H1 (cell line): ENCODE data around the gene FRY.

Experiments used
- CEBPB ChIP-seq: IDR thresholded peaks from 2 replicates; pipeline ENCODE4 v1.6.1; 2012; ENCODE audit warnings: low read depth, low read length
- CREB1 ChIP-seq: IDR thresholded peaks from 2 replicates; pipeline ENCODE4 v1.6.1; 2012; ENCODE audit warnings: inconsistent platforms
- CTCF ChIP-seq, 3 experiments: IDR thresholded peaks; 1 replicate in 2 of 3; 2 replicates in 1 of 3; pipeline versions ENCODE4 v1.5.1 to v1.6.1; 2011; ENCODE audit warnings: low read length in 3 of 3, mild to moderate bottlenecking in 3 of 3, inconsistent platforms in 2 of 3, low read depth in 1 of 3, moderate library complexity in 1 of 3; ENCODE audit not compliant: insufficient read depth in 1 of 3; ENCODE audit errors: control extremely low read depth in 1 of 3
- HDAC2 ChIP-seq, 2 experiments: fragments of 300-600 bp in 1 of 2; sonication (generic) in 1 of 2; IDR thresholded peaks; 2 replicates each; pipeline ENCODE4 v1.6.1; 2011 to 2012; ENCODE audit warnings: low read depth in 2 of 2, low read length in 2 of 2, mild to moderate bottlenecking in 2 of 2, moderate library complexity in 2 of 2, borderline replicate concordance in 1 of 2, inconsistent platforms in 1 of 2
- JUN ChIP-seq: IDR thresholded peaks from 2 replicates; pipeline ENCODE4 v1.6.1; 2011; ENCODE audit warnings: low read depth, mild to moderate bottlenecking, improper control_type of control experiment, low read length
- MAFK ChIP-seq: IDR thresholded peaks from 2 replicates; pipeline ENCODE4 v1.6.1; 2012; ENCODE audit warnings: low read depth, mild to moderate bottlenecking, improper control_type of control experiment, low read length
- MAX ChIP-seq: IDR thresholded peaks from 2 replicates; pipeline ENCODE4 v1.6.1; 2012; ENCODE audit warnings: inconsistent platforms
- POLR2A ChIP-seq, 2 experiments: IDR thresholded peaks; 1 replicate in 1 of 2; 2 replicates in 1 of 2; pipeline ENCODE4 v1.6.1; 2011; ENCODE audit warnings: low read depth in 2 of 2, low read length in 2 of 2, mild to moderate bottlenecking in 2 of 2; ENCODE audit errors: control extremely low read depth in 1 of 2
- POLR2AphosphoS5 ChIP-seq: IDR thresholded peaks from 2 replicates; pipeline ENCODE4 v1.6.1; 2011; ENCODE audit warnings: low read depth, low read length
- SAP30 ChIP-seq: fragments of 300-600 bp; sonication (generic); IDR thresholded peaks from 2 replicates; pipeline ENCODE4 v1.7.1; 2012; ENCODE audit warnings: low read length, moderate library complexity, mild to moderate bottlenecking, inconsistent platforms; ENCODE audit not compliant: insufficient read depth, insufficient replicate concordance
- SIN3A ChIP-seq, 2 experiments: IDR thresholded peaks in 1 of 2; conservative IDR thresholded peaks in 1 of 2; 2 replicates each; pipeline ENCODE4 v1.6.1; 2011 to 2012; ENCODE audit warnings: low read length in 2 of 2, improper control_type of control experiment in 1 of 2, low read depth in 1 of 2, mild to moderate bottlenecking in 1 of 2
- SP1 ChIP-seq: IDR thresholded peaks from 2 replicates; pipeline ENCODE4 v1.6.1; 2011; ENCODE audit warnings: low read depth, low read length

- TF ChIP-seq SIN3A (conservative IDR thresholded peaks at IDR 0.05 in 1 of 2, IDR thresholded peaks at IDR 0.05 in 1 of 2; ENCODE audit: low read depth in 1 of 2, low read length in 2 of 2) (no peak), POLR2A (IDR thresholded peaks at IDR 0.05; ENCODE audit: control extremely low read depth in 1 of 2, low read depth in 2 of 2, low read length in 2 of 2) (no peak), MAFK (no peak), MAX (no peak), CEBPB (no peak), CTCF (IDR thresholded peaks at IDR 0.05; ENCODE audit: control extremely low read depth in 1 of 3, insufficient read depth in 1 of 3, low read depth in 1 of 3, low read length in 3 of 3) (no peak), SAP30 (no peak), HDAC2 (IDR thresholded peaks at IDR 0.05; ENCODE audit: borderline replicate concordance in 1 of 2, low read depth in 2 of 2, low read length in 2 of 2) (no peak), CREB1 (no peak), SP1 (no peak), POLR2AphosphoS5 (no peak), JUN (no peak)
Observed at GRCh38 chr13:32022311-32022710, 9.3 kb upstream of the FRY start.
